ENCODE measurements around the gene ZFP36L2.

- TF ChIP-seq CTCF (IDR thresholded peaks at IDR 0.05; ENCODE audit: low read depth, low read length) = no peak
- no peak for TF ChIP-seq EZH2phosphoT487 (IDR thresholded peaks at IDR 0.05; ENCODE audit: low read depth)
These were observed 13.5 kb downstream of the ZFP36L2 start for GRCh38 chr2:43212931-43213330.

Measured in OCI-LY3 (cell line).